HL-60 (cell line): ENCODE results near the gene XRCC3.

Experiments
- POLR2AphosphoS5 ChIP-seq: IDR thresholded peaks from 2 replicates; pipeline ENCODE4 v1.6.1; 2012; ENCODE audit warnings: low read depth
- REST ChIP-seq: IDR thresholded peaks from 2 replicates; pipeline ENCODE4 v1.6.1; 2012; ENCODE audit warnings: low read depth; ENCODE audit not compliant: insufficient replicate concordance
- SPI1 ChIP-seq: IDR thresholded peaks from 2 replicates; pipeline ENCODE4 v1.6.1; 2012; ENCODE audit warnings: low read depth, mild to moderate bottlenecking, borderline replicate concordance
- TF ChIP-seq, protein P1 (sequence below): IDR thresholded peaks from one replicate; pipeline ENCODE4 v1.5.1; 2011; ENCODE audit warnings: low read length, control low read depth, inconsistent platforms; ENCODE audit not compliant: insufficient read depth

DNA sequence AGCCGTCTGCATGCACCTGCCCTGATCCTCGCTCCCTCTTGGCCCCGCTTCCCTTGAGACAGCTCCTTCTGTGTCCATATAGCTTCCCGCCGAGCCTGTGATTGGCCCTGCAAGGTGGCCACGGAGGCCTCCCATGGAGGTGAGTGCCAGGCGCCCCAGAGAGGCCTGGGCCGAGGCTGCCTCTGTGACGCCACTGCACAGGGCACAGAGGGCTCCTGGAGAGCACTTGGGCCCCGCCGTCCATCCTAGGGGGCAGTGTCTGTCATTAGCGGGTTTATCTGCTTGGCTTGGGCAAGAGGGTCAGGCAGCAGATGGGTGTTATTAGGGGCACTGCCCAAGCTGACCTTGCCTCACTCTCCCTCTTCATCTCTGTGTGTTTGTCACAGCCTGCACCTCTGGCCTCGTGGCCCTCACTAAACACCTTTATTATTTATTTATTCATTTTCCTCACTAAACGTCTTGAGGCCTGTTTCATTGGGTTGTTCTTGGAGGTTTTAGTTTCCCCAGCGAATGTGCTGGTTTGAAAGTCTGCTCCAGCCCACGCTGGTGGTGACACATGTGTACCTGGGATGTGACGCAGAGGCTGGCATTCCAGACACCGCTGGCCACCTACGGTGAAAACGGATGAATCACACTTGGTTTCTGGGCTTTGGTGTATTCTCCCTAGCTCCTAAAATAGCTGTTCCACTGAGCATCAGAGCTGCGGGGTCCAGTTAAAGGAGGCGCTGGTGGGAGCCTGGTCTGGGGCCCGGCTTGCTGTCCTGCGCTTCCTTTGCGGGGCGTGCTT is 6.3 kb upstream of the XRCC3 start:
- TF ChIP-seq, protein P1, sequence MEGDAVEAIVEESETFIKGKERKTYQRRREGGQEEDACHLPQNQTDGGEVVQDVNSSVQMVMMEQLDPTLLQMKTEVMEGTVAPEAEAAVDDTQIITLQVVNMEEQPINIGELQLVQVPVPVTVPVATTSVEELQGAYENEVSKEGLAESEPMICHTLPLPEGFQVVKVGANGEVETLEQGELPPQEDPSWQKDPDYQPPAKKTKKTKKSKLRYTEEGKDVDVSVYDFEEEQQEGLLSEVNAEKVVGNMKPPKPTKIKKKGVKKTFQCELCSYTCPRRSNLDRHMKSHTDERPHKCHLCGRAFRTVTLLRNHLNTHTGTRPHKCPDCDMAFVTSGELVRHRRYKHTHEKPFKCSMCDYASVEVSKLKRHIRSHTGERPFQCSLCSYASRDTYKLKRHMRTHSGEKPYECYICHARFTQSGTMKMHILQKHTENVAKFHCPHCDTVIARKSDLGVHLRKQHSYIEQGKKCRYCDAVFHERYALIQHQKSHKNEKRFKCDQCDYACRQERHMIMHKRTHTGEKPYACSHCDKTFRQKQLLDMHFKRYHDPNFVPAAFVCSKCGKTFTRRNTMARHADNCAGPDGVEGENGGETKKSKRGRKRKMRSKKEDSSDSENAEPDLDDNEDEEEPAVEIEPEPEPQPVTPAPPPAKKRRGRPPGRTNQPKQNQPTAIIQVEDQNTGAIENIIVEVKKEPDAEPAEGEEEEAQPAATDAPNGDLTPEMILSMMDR, result no peak
- TF ChIP-seq POLR2AphosphoS5 (no peak), REST (no peak), SPI1 (no peak)
